Osteoblast (primary cell): ENCODE results near the gene PLA2R1. TPM values are rescaled to one million over a fixed set of nuclear protein-coding genes. Genes with fewer than 3 reads are reported as not detected.
"Not testable (repeated sequence)": the region's sequence is repeated elsewhere in the genome, so short reads cannot be mapped to it uniquely, and the experiment has no call there.

Source experiments
- DNase-seq: peaks from one replicate; pipeline ENCODE4 v3.0.0; 2011; ENCODE audit warnings: low spot score, mixed read lengths; ENCODE audit not compliant: insufficient read length; ENCODE audit errors: missing footprints
- H2AFZ ChIP-seq: 2 replicates; pipeline ENCODE4 v1.6.0; 2011; ENCODE audit warnings: mild to moderate bottlenecking, low read length
- H3K27ac ChIP-seq: 2 replicates; pipeline ENCODE4 v1.5.1; 2011; ENCODE audit warnings: mild to moderate bottlenecking, low read depth, low read length, moderate library complexity
- H3K27me3 ChIP-seq: 2 replicates; pipeline ENCODE4 v1.6.0; 2012; ENCODE audit warnings: mild to moderate bottlenecking, control low read depth, inconsistent platforms, low read length, moderate library complexity; ENCODE audit not compliant: insufficient read depth
- H3K36me3 ChIP-seq: 2 replicates; pipeline ENCODE4 v1.5.1; 2011; ENCODE audit warnings: mild to moderate bottlenecking, low read length, control low read depth, moderate library complexity; ENCODE audit not compliant: insufficient read depth
- H3K4me1 ChIP-seq: 2 replicates; pipeline ENCODE4 v1.5.1; 2011; ENCODE audit warnings: mild to moderate bottlenecking, low read length, control low read depth, moderate library complexity; ENCODE audit not compliant: insufficient read depth
- H3K4me2 ChIP-seq: 2 replicates; pipeline ENCODE4 v1.6.0; 2011; ENCODE audit warnings: mild to moderate bottlenecking, low read length; ENCODE audit not compliant: insufficient read depth
- H3K4me3 ChIP-seq: fragments of 200-600 bp; sonication (generic); 3 replicates; pipeline ENCODE4 v1.5.1; 2012; ENCODE audit warnings: mild to moderate bottlenecking, low read length, inconsistent platforms; ENCODE audit not compliant: insufficient read depth
- H3K79me2 ChIP-seq: 2 replicates; pipeline ENCODE4 v1.6.0; 2012; ENCODE audit warnings: mild to moderate bottlenecking, low read length, control low read depth, inconsistent platforms; ENCODE audit not compliant: insufficient read depth
- H3K9me3 ChIP-seq: 2 replicates; pipeline ENCODE4 v1.5.1; 2011; ENCODE audit warnings: low read depth, low read length, control low read depth
- H4K20me1 ChIP-seq: 2 replicates; pipeline ENCODE4 v1.6.0; 2012; ENCODE audit warnings: mild to moderate bottlenecking, low read length, control low read depth; ENCODE audit not compliant: insufficient read depth
- CTCF ChIP-seq: IDR thresholded peaks from 2 replicates; pipeline ENCODE4 v1.5.1; 2011; ENCODE audit warnings: mild to moderate bottlenecking, low read depth, low read length, moderate library complexity; ENCODE audit errors: extremely low read depth
- total RNA-seq: library from RNA; depleted of rRNA; stranded (reverse); fragments of >200 nt; gene quantifications from 2 replicates; pipeline ENCODE4 v1.2.3, GENCODE V29; 2012

The PLA2R1 gene
- total RNA-seq, 1 donor, result 19.9 TPM

GRCh38 chr2:159982270-159982669 is 80.1 kb downstream of the PLA2R1 start:
- no peak overlapping the region for H3K4me3 ChIP-seq
- H3K27ac ChIP-seq, result no peak overlapping the region
- H3K4me1 ChIP-seq, result peaks cover 18% of the 10 kb centered on the region
- no peaks in the 10 kb centered on the region for H3K9me3 ChIP-seq
- no peak overlapping the region for H2AFZ ChIP-seq
- H3K36me3 ChIP-seq, result no peaks in the 10 kb centered on the region
- peak overlapping the region; percentile 29 for H3K4me2 ChIP-seq
- H3K79me2 ChIP-seq, result no peaks in the 10 kb centered on the region
- TF ChIP-seq CTCF, result no peak
- no peaks in the 10 kb centered on the region for H3K27me3 ChIP-seq
- no peaks in the 10 kb centered on the region for H4K20me1 ChIP-seq
- DNase-seq, result peak; percentile 8

- no peak for DNase-seq
Observed at GRCh38 chr2:159976527-159977160, 85.8 kb downstream of the PLA2R1 start.

GRCh38 chr2:159973325-159973724 is 89.1 kb downstream of the PLA2R1 start:
- no peak for TF ChIP-seq CTCF

More at GRCh38 chr2:159976527-159977160, 85.8 kb downstream of the PLA2R1 start:
- H3K79me2 ChIP-seq, result no peaks in the 10 kb centered on the region
- no peak for TF ChIP-seq CTCF
- H4K20me1 ChIP-seq, result no peaks in the 10 kb centered on the region
- H3K4me3 ChIP-seq, result no peak overlapping the region
- no peak overlapping the region for H3K4me2 ChIP-seq
- H3K9me3 ChIP-seq, result no peaks in the 10 kb centered on the region
- no peaks in the 10 kb centered on the region for H3K27me3 ChIP-seq
- H3K36me3 ChIP-seq, result no peaks in the 10 kb centered on the region
- no peak overlapping the region for H2AFZ ChIP-seq
- no peaks in the 10 kb centered on the region for H3K4me1 ChIP-seq
- no peak overlapping the region for H3K27ac ChIP-seq

GRCh38 chr2:159971365-159972152 is 90.9 kb downstream of the PLA2R1 start:
- DNase-seq, result no peak
- TF ChIP-seq CTCF, result no peak
- Histone ChIP-seq H3K36me3 (no peaks in the 10 kb centered on the region), H4K20me1 (no peaks in the 10 kb centered on the region), H3K27ac (no peak overlapping the region), H3K27me3 (no peaks in the 10 kb centered on the region), H3K79me2 (no peaks in the 10 kb centered on the region), H3K4me1 (no peaks in the 10 kb centered on the region), H3K4me3 (no peak overlapping the region), H2AFZ (no peak overlapping the region), H3K4me2 (no peak overlapping the region), H3K9me3 (no peaks in the 10 kb centered on the region)

More at GRCh38 chr2:159973325-159973724, 89.1 kb downstream of the PLA2R1 start:
- H3K79me2 ChIP-seq, result no peaks in the 10 kb centered on the region
- no peaks in the 10 kb centered on the region for H3K27me3 ChIP-seq
- no peaks in the 10 kb centered on the region for H3K9me3 ChIP-seq
- DNase-seq, result no peak
- H3K4me3 ChIP-seq, result no peak overlapping the region
- H3K4me1 ChIP-seq, result no peaks in the 10 kb centered on the region
- H3K36me3 ChIP-seq, result no peaks in the 10 kb centered on the region
- H4K20me1 ChIP-seq, result no peaks in the 10 kb centered on the region
- no peak overlapping the region for H3K27ac ChIP-seq
- no peak overlapping the region for H3K4me2 ChIP-seq
- H2AFZ ChIP-seq, result no peak overlapping the region

GRCh38 chr2:159970548-159970947 is 91.9 kb downstream of the PLA2R1 start:
- H3K4me2 ChIP-seq, H3K9me3 ChIP-seq, H3K36me3 ChIP-seq, DNase-seq, H3K79me2 ChIP-seq, H3K27me3 ChIP-seq, H3K4me1 ChIP-seq, H4K20me1 ChIP-seq, H3K4me3 ChIP-seq, H2AFZ ChIP-seq, H3K27ac ChIP-seq: not testable (repeated sequence)
